ENCODE measurements around the gene DENND6B. TPM values are rescaled to one million over a fixed set of nuclear protein-coding genes. Genes with fewer than 3 reads are reported as not detected.

The DENND6B gene
- total and polyA plus RNA-seq, 2 donors (not counting 3 experiments of a cell fraction or from before 2014, with no cell fraction given): 4.1 to 5.9 TPM

DNA sequence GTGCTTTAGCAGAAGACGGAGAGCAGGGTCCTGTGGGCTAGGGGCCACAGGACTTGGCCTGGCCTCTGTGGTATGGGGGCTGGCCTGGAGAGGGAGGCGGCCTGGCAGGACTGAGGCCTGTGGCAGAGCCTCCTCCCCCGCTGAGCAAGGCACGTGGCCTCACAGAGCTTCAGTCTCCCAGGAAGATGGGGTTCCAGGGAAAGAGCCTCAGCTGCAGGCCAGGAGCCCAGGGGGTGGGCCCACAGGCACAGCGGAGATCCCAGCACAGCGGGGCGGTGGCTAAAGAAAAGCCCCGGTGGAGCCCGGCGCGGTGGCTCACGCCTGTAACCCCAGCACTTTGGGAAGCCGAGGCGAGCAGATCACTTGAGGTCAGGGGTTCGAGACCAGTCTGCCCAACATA lies 67.5 kb downstream of the DENND6B start:
- H3K9ac ChIP-seq (replicated peaks; ENCODE audit: extremely low read depth, insufficient read depth, low read length): no peak overlapping the region
- no peak overlapping the region for H3K4me3 ChIP-seq (replicated peaks in 1 of 3; ENCODE audit: insufficient read depth in 1 of 3, low read depth in 1 of 3, low read length in 3 of 3)
- no peak overlapping the region for H3K4me2 ChIP-seq (ENCODE audit: insufficient read depth, low read length)
- H3K27me3 ChIP-seq (ENCODE audit: control insufficient read depth in 2 of 2, insufficient read depth in 2 of 2, low read length in 2 of 2): no peaks in the 10 kb centered on the region
- H4K20me1 ChIP-seq (replicated peaks; ENCODE audit: control insufficient read depth, extremely low read depth, insufficient read depth, low read length): no peaks in the 10 kb centered on the region
- no peaks in the 10 kb centered on the region for H3K9me1 ChIP-seq (replicated peaks; ENCODE audit: control insufficient read depth, extremely low read depth, insufficient read depth, low read length)
- intact Hi-C loops (cut with micrococcal nuclease) (no loop called here), dilution Hi-C loops (cut with MboI; ENCODE audit: extremely low pct_ligation_motif_present, low sequenced_read_pairs) (no loop called here)
- H3K4me1 ChIP-seq (ENCODE audit: control insufficient read depth, extremely low read depth, insufficient read depth, low read length): peaks cover 11% of the 10 kb centered on the region
- ChIA-PET POLR2A (no interaction called here), CTCF (interaction anchor here (0.6 to 3.0 kb wide), 3 partner anchors 12 to 361 kb away, joined by 3 to 13 read pairs (median 3); partner anchors contain the start of gene MAPK11)
- BruUV-seq (replicated peaks): no TSS peak
- H3K79me2 ChIP-seq (ENCODE audit: control insufficient read depth, insufficient read depth, low read length): peaks cover 22% of the 10 kb centered on the region
- FAIRE-seq: no peak
- no peak overlapping the region for H2AFZ ChIP-seq (ENCODE audit: low read depth, low read length)
- H3K9me3 ChIP-seq (replicated peaks; ENCODE audit: control insufficient read depth, insufficient read depth, low read length): no peaks in the 10 kb centered on the region
- no peak overlapping the region for H3K27ac ChIP-seq (ENCODE audit: insufficient read depth, low read depth, low read length)
- H3K36me3 ChIP-seq (ENCODE audit: control insufficient read depth in 2 of 2, extremely low read depth in 1 of 2, insufficient read depth in 2 of 2, low read length in 2 of 2): peaks cover 0 to 27% of the 10 kb centered on the region in 2 experiments
- no peak for TF ChIP-seq EZH2 (IDR thresholded peaks at IDR 0.05; ENCODE audit: borderline replicate concordance, low read depth, low read length, severe bottlenecking)
- TF ChIP-seq POLR2AphosphoS5 (IDR thresholded peaks at IDR 0.05; ENCODE audit: insufficient read depth, low read depth, low read length): no peak
- TF ChIP-seq MYC (IDR thresholded peaks at IDR 0.05; ENCODE audit: low read depth, low read length): no peak
- no peak for TF ChIP-seq FOS (IDR thresholded peaks at IDR 0.05; ENCODE audit: borderline replicate concordance, insufficient read depth, low read length)
- no peak for TF ChIP-seq GATA2 (IDR thresholded peaks at IDR 0.05; ENCODE audit: insufficient read depth, insufficient read length, low read depth, low read length)
- TF ChIP-seq JUN (IDR thresholded peaks at IDR 0.05; ENCODE audit: borderline replicate concordance, insufficient read depth, insufficient read length, low read depth): no peak
- no peak for TF ChIP-seq MAX (IDR thresholded peaks at IDR 0.05; ENCODE audit: insufficient read depth, insufficient read length)
- TF ChIP-seq POLR2A (IDR thresholded peaks at IDR 0.05; ENCODE audit: low read depth, low read length): no peak
- TF ChIP-seq, protein P1, sequence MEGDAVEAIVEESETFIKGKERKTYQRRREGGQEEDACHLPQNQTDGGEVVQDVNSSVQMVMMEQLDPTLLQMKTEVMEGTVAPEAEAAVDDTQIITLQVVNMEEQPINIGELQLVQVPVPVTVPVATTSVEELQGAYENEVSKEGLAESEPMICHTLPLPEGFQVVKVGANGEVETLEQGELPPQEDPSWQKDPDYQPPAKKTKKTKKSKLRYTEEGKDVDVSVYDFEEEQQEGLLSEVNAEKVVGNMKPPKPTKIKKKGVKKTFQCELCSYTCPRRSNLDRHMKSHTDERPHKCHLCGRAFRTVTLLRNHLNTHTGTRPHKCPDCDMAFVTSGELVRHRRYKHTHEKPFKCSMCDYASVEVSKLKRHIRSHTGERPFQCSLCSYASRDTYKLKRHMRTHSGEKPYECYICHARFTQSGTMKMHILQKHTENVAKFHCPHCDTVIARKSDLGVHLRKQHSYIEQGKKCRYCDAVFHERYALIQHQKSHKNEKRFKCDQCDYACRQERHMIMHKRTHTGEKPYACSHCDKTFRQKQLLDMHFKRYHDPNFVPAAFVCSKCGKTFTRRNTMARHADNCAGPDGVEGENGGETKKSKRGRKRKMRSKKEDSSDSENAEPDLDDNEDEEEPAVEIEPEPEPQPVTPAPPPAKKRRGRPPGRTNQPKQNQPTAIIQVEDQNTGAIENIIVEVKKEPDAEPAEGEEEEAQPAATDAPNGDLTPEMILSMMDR (IDR thresholded peaks at IDR 0.05; ENCODE audit: extremely low read depth in 1 of 2, insufficient read depth in 1 of 2, low read depth in 1 of 2, low read length in 2 of 2): no peak
- DNase-seq (ENCODE audit: low read depth, low spot score): no peak

Other genes with a start within 250 kb of the DENND6B start
- not detected in 2 replicates for gene MLC1, start 241.6 kb downstream of the DENND6B start, total RNA-seq
- gene MLC1, start 241.6 kb downstream of the DENND6B start, polyA plus RNA-seq: not detected in 2 replicates
- 35.4 and 37.6 TPM in 2 replicates for gene MOV10L1, start 237.0 kb downstream of the DENND6B start, total RNA-seq
- gene MOV10L1, start 237.0 kb downstream of the DENND6B start, polyA plus RNA-seq: 27.6 and 32.0 TPM in 2 replicates
- gene PANX2, start 156.3 kb downstream of the DENND6B start, total RNA-seq: 5.1 and 5.2 TPM in 2 replicates
- 2.5 and 3.1 TPM in 2 replicates for gene PANX2, start 156.3 kb downstream of the DENND6B start, polyA plus RNA-seq
- 46.8 and 48.9 TPM in 2 replicates for gene TRABD, start 141.1 kb downstream of the DENND6B start, total RNA-seq
- gene TRABD, start 141.1 kb downstream of the DENND6B start, polyA plus RNA-seq: 48.4 and 58.2 TPM in 2 replicates
- gene SELENOO, start 126.0 kb downstream of the DENND6B start, total RNA-seq: 24.1 and 28.0 TPM in 2 replicates
- 37.5 and 45.8 TPM in 2 replicates for gene SELENOO, start 126.0 kb downstream of the DENND6B start, polyA plus RNA-seq
- gene TUBGCP6, start 82.0 kb downstream of the DENND6B start, total RNA-seq: 41.5 and 45.3 TPM in 2 replicates
- 33.1 and 42.7 TPM in 2 replicates for gene TUBGCP6, start 82.0 kb downstream of the DENND6B start, polyA plus RNA-seq
- 42.4 and 47.0 TPM in 2 replicates for gene HDAC10, start 75.7 kb downstream of the DENND6B start, total RNA-seq
- 32.6 and 38.3 TPM in 2 replicates for gene HDAC10, start 75.7 kb downstream of the DENND6B start, polyA plus RNA-seq
- gene MAPK12, start 65.3 kb downstream of the DENND6B start, total RNA-seq: 67.9 and 72.3 TPM in 2 replicates
- gene MAPK12, start 65.3 kb downstream of the DENND6B start, polyA plus RNA-seq: 86.8 and 90.2 TPM in 2 replicates
- 26.3 and 29.4 TPM in 2 replicates for gene MAPK11, start 56.6 kb downstream of the DENND6B start, total RNA-seq
- gene MAPK11, start 56.6 kb downstream of the DENND6B start, polyA plus RNA-seq: 22.8 and 30.2 TPM in 2 replicates
- gene PLXNB2, start 19.4 kb downstream of the DENND6B start, total RNA-seq: 134 and 139 TPM in 2 replicates
- gene PLXNB2, start 19.4 kb downstream of the DENND6B start, polyA plus RNA-seq: 82.3 and 113 TPM in 2 replicates
- gene PPP6R2, start 16.3 kb upstream of the DENND6B start, total RNA-seq: 46.4 and 54.6 TPM in 2 replicates
- gene PPP6R2, start 16.3 kb upstream of the DENND6B start, polyA plus RNA-seq: 38.6 and 41.2 TPM in 2 replicates
- gene SBF1, start 148.0 kb upstream of the DENND6B start, total RNA-seq: 67.2 and 68.6 TPM in 2 replicates
- gene SBF1, start 148.0 kb upstream of the DENND6B start, polyA plus RNA-seq: 36.3 and 40.0 TPM in 2 replicates
- 0.69 and 1.5 TPM in 2 replicates for gene ADM2, start 154.5 kb upstream of the DENND6B start, total RNA-seq
- 0.28 and 0.43 TPM in 2 replicates for gene ADM2, start 154.5 kb upstream of the DENND6B start, polyA plus RNA-seq
- not detected in 2 replicates for gene MIOX, start 159.8 kb upstream of the DENND6B start, total RNA-seq
- not detected in 2 replicates for gene MIOX, start 159.8 kb upstream of the DENND6B start, polyA plus RNA-seq
- gene LMF2, start 180.7 kb upstream of the DENND6B start, total RNA-seq: 89.7 and 94.8 TPM in 2 replicates
- gene LMF2, start 180.7 kb upstream of the DENND6B start, polyA plus RNA-seq: 112 and 190 TPM in 2 replicates
- gene NCAPH2, start 181.2 kb upstream of the DENND6B start, total RNA-seq: 42.4 and 43.1 TPM in 2 replicates
- gene NCAPH2, start 181.2 kb upstream of the DENND6B start, polyA plus RNA-seq: 34.8 and 43.2 TPM in 2 replicates
- 3.2 and 3.7 TPM in 2 replicates for gene SCO2, start 198.6 kb upstream of the DENND6B start, total RNA-seq
- 3.1 and 3.5 TPM in 2 replicates for gene SCO2, start 198.6 kb upstream of the DENND6B start, polyA plus RNA-seq
- 2.1 and 2.4 TPM in 2 replicates for gene TYMP, start 203.0 kb upstream of the DENND6B start, total RNA-seq
- gene TYMP, start 203.0 kb upstream of the DENND6B start, polyA plus RNA-seq: 2.0 and 2.9 TPM in 2 replicates
- gene KLHDC7B, start 218.9 kb upstream of the DENND6B start, total RNA-seq: not detected in 2 replicates
- gene KLHDC7B, start 218.9 kb upstream of the DENND6B start, polyA plus RNA-seq: not detected in 2 replicates
- not detected in 2 replicates for gene SYCE3, start 235.9 kb upstream of the DENND6B start, total RNA-seq
- gene SYCE3, start 235.9 kb upstream of the DENND6B start, polyA plus RNA-seq: not detected in 2 replicates

Data from endothelial cell of umbilical vein (primary cell).